Measurements from ENCODE around the gene LRRIQ3. TPM values are rescaled to one million over a fixed set of nuclear protein-coding genes. Genes with fewer than 3 reads are reported as not detected.

LRRIQ3 gene
- total and polyA plus RNA-seq, 9 of the 15 experiments (the other 6 are each of a cell fraction or from before 2014, with no cell fraction given), result 0.27 to 2.8 (median 1.7) TPM

- TF ChIP-seq FIP1L1 (IDR thresholded peaks at IDR 0.05; ENCODE audit: low read depth, low read length, poor library complexity, severe bottlenecking), result no peak
- TF ChIP-seq ZNF511 (CRISPR knock-in tag; IDR thresholded peaks at IDR 0.05), result no peak
- no peak for TF ChIP-seq NFRKB (IDR thresholded peaks at IDR 0.05; ENCODE audit: low read depth)
- no peak for TF ChIP-seq SLC30A9 (CRISPR knock-in tag; IDR thresholded peaks at IDR 0.05)
- no peak for TF ChIP-seq CBX8 (IDR thresholded peaks at IDR 0.05; ENCODE audit: borderline replicate concordance, extremely low read depth, low read depth, low read length, poor library complexity, severe bottlenecking)
- no peak for TF ChIP-seq PCBP1 (IDR thresholded peaks at IDR 0.05; ENCODE audit: low read depth, low read length, poor library complexity, severe bottlenecking)
- no peak for TF ChIP-seq TCFL5 (CRISPR knock-in tag; conservative IDR thresholded peaks at IDR 0.05)
- no peak for TF ChIP-seq THRA (IDR thresholded peaks at IDR 0.05)
- no peak for TF ChIP-seq OTX1 (CRISPR knock-in tag; IDR thresholded peaks at IDR 0.05)
- peak; percentile 53; the same call in 1 of the 2 replicates for TF ChIP-seq SPI1 (IDR thresholded peaks at IDR 0.05; ENCODE audit: borderline replicate concordance, low read depth, low read length)
These were observed 1.5 kb upstream of the LRRIQ3 start (continued) for GRCh38 chr1:74199504-74199903.
